Cardiac fibroblast (primary cell): ENCODE measurements around the gene ZNF678.
A peak's percentile ranks its signal among the peaks of the same experiment; 100 is the strongest.

Source experiments
- DNase-seq, 2 donors: peaks; one replicate each; pipeline versions ENCODE4 v3.0.0 to v3.0.0-alpha.2; 2010; ENCODE audit warnings: low read depth in 2 of 2
- H3K4me3 ChIP-seq, 2 donors: replicated peaks in 1 of 2; 1 replicate in 1 of 2; 2 replicates in 1 of 2; pipeline ENCODE4 v1.5.1; 2011; ENCODE audit warnings: low read depth in 2 of 2, low read length in 2 of 2, mild to moderate bottlenecking in 2 of 2, moderate library complexity in 1 of 2
- TF ChIP-seq, protein P1 (sequence below): IDR thresholded peaks from one replicate; pipeline ENCODE4 v1.5.1; 2011; ENCODE audit warnings: low read depth, mild to moderate bottlenecking, low read length, inconsistent platforms

Gene ZNF678

GRCh38 chr1:227541129-227541528 is 22.2 kb upstream of the ZNF678 start:
- H3K4me3 ChIP-seq, result no peak overlapping the region
- DNase-seq, result no peak
- TF ChIP-seq, protein P1, sequence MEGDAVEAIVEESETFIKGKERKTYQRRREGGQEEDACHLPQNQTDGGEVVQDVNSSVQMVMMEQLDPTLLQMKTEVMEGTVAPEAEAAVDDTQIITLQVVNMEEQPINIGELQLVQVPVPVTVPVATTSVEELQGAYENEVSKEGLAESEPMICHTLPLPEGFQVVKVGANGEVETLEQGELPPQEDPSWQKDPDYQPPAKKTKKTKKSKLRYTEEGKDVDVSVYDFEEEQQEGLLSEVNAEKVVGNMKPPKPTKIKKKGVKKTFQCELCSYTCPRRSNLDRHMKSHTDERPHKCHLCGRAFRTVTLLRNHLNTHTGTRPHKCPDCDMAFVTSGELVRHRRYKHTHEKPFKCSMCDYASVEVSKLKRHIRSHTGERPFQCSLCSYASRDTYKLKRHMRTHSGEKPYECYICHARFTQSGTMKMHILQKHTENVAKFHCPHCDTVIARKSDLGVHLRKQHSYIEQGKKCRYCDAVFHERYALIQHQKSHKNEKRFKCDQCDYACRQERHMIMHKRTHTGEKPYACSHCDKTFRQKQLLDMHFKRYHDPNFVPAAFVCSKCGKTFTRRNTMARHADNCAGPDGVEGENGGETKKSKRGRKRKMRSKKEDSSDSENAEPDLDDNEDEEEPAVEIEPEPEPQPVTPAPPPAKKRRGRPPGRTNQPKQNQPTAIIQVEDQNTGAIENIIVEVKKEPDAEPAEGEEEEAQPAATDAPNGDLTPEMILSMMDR, result no peak

GRCh38 chr1:227541796-227542152 is 21.6 kb upstream of the ZNF678 start:
- peak overlapping the region; percentile 50 to 65 for H3K4me3 ChIP-seq
- TF ChIP-seq, protein P1, result no peak
- DNase-seq, result peak in 1 of 2 donors; percentile 18

DNA sequence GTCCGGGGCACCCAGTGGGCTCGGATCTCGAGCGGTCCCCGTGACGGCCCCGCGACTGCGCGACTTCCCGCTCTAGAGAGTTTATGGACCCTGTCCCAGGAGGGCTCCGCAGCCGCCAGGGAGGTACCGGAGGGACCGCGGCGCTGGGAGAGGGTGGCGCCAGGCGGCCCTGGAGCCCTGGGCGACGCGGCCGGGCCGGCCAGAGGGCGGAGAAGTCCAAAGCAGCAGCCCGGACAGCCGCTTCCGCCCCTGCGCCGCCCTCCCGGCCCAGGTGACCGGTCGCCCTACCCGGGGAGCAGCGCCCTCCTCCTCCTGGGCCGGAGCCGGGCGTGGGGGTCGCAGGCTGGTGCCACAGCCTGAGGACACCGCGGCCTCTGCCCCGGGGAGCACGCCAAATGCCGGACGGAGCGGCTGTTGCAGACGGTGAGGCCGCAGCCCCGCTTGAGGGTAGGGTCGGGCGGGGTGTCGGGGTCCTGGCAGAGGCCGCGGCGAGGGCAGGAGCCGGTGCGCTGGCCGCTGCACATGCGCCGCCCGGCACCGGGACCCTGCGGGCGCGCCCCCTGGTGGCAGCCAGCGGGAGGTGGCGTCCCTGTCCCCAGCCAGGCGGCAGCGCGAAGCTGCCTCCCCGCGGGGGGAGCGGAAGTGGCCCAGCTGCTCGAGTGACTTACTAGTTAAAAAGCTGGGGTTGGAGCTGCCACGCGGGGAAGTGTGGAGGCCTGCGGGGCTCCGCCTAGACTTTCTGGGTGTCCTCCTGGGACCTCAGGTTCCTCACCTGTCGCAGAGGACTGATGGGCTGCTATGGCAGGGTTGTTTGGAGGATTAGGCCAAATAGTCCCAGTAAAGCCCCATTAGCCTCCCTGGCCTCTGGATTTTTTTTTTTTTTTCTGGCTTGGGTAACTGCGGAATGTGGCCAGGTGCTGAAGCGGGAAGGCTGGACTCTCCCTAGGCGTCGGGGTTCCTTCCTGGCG is 20.9 kb upstream of the ZNF678 start:
- TF ChIP-seq, protein P1, result peak; percentile 42
- H3K4me3 ChIP-seq, result peak overlapping the region; percentile 50 to 65
- DNase-seq, result peak; percentile 80 to 81

- no peak for DNase-seq
- H3K4me3 ChIP-seq, result no peak overlapping the region
- TF ChIP-seq, protein P1, result no peak
Measured at GRCh38 chr1:227543283-227544066, 19.9 kb upstream of the ZNF678 start.

- no peak overlapping the region for H3K4me3 ChIP-seq
- TF ChIP-seq, protein P1, result no peak
- no peak for DNase-seq
Measured at GRCh38 chr1:227544067-227545050, 19.0 kb upstream of the ZNF678 start.

DNA sequence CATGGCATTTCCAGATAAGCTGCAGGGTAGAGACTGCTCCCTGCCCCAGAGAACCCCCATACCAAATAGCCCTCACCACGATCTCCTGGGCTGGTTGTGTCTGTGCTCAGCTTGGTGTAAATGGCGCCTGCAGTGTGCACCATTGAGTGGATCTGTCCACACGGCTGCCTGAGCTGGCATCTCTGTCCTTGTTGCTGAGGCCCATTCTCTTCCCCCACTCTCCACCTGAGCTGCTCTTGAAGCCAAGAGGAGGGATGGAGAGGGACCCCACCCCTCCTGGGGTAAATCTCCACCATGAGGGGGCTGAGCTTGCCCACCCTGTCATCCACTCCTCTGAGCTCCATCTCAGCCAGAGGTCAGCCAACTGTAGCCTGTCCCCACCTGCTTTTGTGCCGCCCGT is 18.0 kb upstream of the ZNF678 start:
- TF ChIP-seq, protein P1, result no peak
- no peak overlapping the region for H3K4me3 ChIP-seq
- DNase-seq, result no peak
